ENCODE data around the gene RD3L.

GRCh38 chr14:103916636-103917262 is 25.6 kb downstream of the RD3L start:
- TF ChIP-seq GATA3 (IDR thresholded peaks at IDR 0.05; ENCODE audit: low read depth, low read length) (no peak), GATA2 (IDR thresholded peaks at IDR 0.05; ENCODE audit: low read depth, low read length) (no peak)
